Fibroblast of lung (primary cell): ENCODE data around the gene ERLIN1. TPM values are rescaled to one million over a fixed set of nuclear protein-coding genes. Genes with fewer than 3 reads are reported as not detected.

Source experiments
- DNase-seq, 2 donors: peaks; one replicate each; pipeline versions ENCODE4 v3.0.0 to v3.0.0-alpha.2; 2010; ENCODE audit warnings: low read depth in 2 of 2
- H2AFZ ChIP-seq: 2 replicates; pipeline ENCODE4 v1.5.1; 2012; ENCODE audit warnings: low read length, control low read depth, inconsistent platforms
- H3K27ac ChIP-seq: 2 replicates; pipeline ENCODE4 v1.5.1; 2011; ENCODE audit warnings: low read length, control low read depth; ENCODE audit not compliant: insufficient read depth
- H3K27me3 ChIP-seq: 2 replicates; pipeline ENCODE4 v1.5.1; 2011; ENCODE audit warnings: mild to moderate bottlenecking, low read length; ENCODE audit not compliant: control insufficient read depth, insufficient read depth
- H3K36me3 ChIP-seq: 2 replicates; pipeline ENCODE4 v1.5.1; 2011; ENCODE audit warnings: low read length; ENCODE audit not compliant: control insufficient read depth, insufficient read depth
- H3K4me1 ChIP-seq: 2 replicates; pipeline ENCODE4 v1.5.1; 2011; ENCODE audit warnings: low read length; ENCODE audit not compliant: control insufficient read depth, insufficient read depth; ENCODE audit errors: extremely low read depth
- H3K4me2 ChIP-seq: 2 replicates; pipeline ENCODE4 v1.5.1; 2011; ENCODE audit warnings: low read length, control low read depth; ENCODE audit not compliant: insufficient read depth; ENCODE audit errors: extremely low read depth
- H3K4me3 ChIP-seq, 4 experiments: fragments of 200-600 bp in 1 of 4; sonication (generic) in 1 of 4; replicated peaks in 1 of 4; 2 replicates each; pipeline ENCODE4 v1.5.1; 2011 to 2016; ENCODE audit warnings: low read length in 4 of 4, low read depth in 3 of 4, mild to moderate bottlenecking in 3 of 4, control low read depth in 2 of 4, inconsistent platforms in 1 of 4, mixed read lengths in 1 of 4; ENCODE audit not compliant: insufficient read depth in 1 of 4; ENCODE audit errors: control extremely low read depth in 1 of 4
- H3K79me2 ChIP-seq: 2 replicates; pipeline ENCODE4 v1.5.1; 2012; ENCODE audit warnings: mild to moderate bottlenecking, low read length, inconsistent platforms; ENCODE audit not compliant: control insufficient read depth, insufficient read depth
- H3K9ac ChIP-seq: 2 replicates; pipeline ENCODE4 v1.5.1; 2011; ENCODE audit warnings: mild to moderate bottlenecking, low read length, control low read depth; ENCODE audit not compliant: insufficient read depth
- H3K9me3 ChIP-seq: 2 replicates; pipeline ENCODE4 v1.5.1; 2012; ENCODE audit warnings: low read depth, low read length; ENCODE audit not compliant: control insufficient read depth, insufficient read depth
- H4K20me1 ChIP-seq: 2 replicates; pipeline ENCODE4 v1.5.1; 2011; ENCODE audit warnings: low read length; ENCODE audit not compliant: control insufficient read depth, insufficient read depth; ENCODE audit errors: extremely low read depth
- EZH2 ChIP-seq: IDR thresholded peaks from 2 replicates; pipeline ENCODE4 v1.5.1; 2012; ENCODE audit warnings: low read length, control low read depth, mild to moderate bottlenecking; ENCODE audit errors: missing control alignments
- polyA plus RNA-seq, 2 donors: library from polyadenylated mRNA; depleted of rRNA in 1 of 2; stranded (reverse) in 1 of 2; unstranded in 1 of 2; fragments of >200 nt; gene quantifications; 2 replicates each; pipeline ENCODE4 v1.2.1, GENCODE V29; 2011 to 2012; ENCODE audit warnings: missing spikeins in 1 of 2
- total RNA-seq: library from RNA; depleted of rRNA; stranded (reverse); fragments of >200 nt; gene quantifications from 2 replicates; pipeline ENCODE4 v1.2.1, GENCODE V29; 2014
- TF ChIP-seq, protein P1 (sequence below), 2 donors: IDR thresholded peaks in 1 of 2; conservative IDR thresholded peaks in 1 of 2; 1 replicate in 1 of 2; 2 replicates in 1 of 2; pipeline ENCODE4 v1.5.1; 2011 to 2012; ENCODE audit warnings: low read length in 2 of 2, control low read depth in 1 of 2, inconsistent platforms in 1 of 2, low read depth in 1 of 2, mild to moderate bottlenecking in 1 of 2

The ERLIN1 gene
- total and polyA plus RNA-seq, 2 donors (not counting 1 experiment from before 2014, with no cell fraction given): 52.8 to 74.7 TPM

DNA sequence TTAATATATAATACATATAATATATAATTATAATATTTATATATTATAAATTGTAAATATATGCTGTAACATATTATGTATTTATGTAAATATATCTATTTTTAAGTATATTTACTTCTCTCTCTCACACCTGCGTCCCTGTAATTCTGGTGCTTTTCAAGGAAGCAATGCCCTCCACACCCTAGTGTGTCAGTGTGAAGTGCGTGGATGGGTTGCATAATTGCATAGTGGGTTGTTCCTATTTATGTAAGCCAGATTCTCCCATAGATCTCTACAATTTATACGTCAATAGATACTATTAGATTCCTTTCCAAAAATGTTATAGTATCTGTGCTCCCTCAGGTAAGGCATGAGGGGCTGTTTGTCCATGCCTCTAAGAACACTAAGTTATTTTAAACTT lies 54.3 kb downstream of the ERLIN1 start:
- no peaks in the 10 kb centered on the region for H3K4me1 ChIP-seq

DNA sequence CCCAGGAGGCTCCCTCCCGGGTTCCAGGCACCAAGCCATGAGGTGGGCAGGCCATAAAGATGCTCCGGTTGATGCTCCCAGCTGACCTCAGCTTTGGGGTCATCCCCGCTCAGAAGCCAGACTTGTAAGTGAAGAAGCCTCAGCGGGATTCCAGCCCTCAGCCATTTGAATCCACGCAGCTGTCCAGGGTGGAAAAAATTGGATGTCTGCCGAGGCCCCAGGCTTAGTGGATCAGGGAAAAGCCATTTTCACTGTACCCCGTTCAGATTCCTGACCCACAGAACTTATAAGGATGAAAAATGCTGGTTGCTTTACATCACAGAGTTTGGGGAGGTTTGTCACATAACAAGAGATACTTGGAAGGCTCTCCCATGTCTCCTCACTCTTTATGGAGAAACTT lies 55.0 kb downstream of the ERLIN1 start:
- Histone ChIP-seq H3K27ac (no peak overlapping the region), H2AFZ (no peak overlapping the region), H3K4me3 (no peak overlapping the region), H3K27me3 (peaks cover 2% of the 10 kb centered on the region), H3K4me2 (no peak overlapping the region), H4K20me1 (no peaks in the 10 kb centered on the region), H3K4me1 (no peaks in the 10 kb centered on the region), H3K9me3 (no peaks in the 10 kb centered on the region), H3K9ac (no peak overlapping the region), H3K79me2 (no peaks in the 10 kb centered on the region), H3K36me3 (no peaks in the 10 kb centered on the region)
- TF ChIP-seq, protein P1, sequence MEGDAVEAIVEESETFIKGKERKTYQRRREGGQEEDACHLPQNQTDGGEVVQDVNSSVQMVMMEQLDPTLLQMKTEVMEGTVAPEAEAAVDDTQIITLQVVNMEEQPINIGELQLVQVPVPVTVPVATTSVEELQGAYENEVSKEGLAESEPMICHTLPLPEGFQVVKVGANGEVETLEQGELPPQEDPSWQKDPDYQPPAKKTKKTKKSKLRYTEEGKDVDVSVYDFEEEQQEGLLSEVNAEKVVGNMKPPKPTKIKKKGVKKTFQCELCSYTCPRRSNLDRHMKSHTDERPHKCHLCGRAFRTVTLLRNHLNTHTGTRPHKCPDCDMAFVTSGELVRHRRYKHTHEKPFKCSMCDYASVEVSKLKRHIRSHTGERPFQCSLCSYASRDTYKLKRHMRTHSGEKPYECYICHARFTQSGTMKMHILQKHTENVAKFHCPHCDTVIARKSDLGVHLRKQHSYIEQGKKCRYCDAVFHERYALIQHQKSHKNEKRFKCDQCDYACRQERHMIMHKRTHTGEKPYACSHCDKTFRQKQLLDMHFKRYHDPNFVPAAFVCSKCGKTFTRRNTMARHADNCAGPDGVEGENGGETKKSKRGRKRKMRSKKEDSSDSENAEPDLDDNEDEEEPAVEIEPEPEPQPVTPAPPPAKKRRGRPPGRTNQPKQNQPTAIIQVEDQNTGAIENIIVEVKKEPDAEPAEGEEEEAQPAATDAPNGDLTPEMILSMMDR (conservative IDR thresholded peaks at IDR 0.05 in 1 of 2, IDR thresholded peaks at IDR 0.05 in 1 of 2; ENCODE audit: low read depth in 1 of 2, low read length in 2 of 2): no peak
- TF ChIP-seq EZH2: no peak
- DNase-seq: no peak

More for the DNA sequence above, 54.3 kb downstream of the ERLIN1 start:
- H3K4me3 ChIP-seq: no peak overlapping the region
- DNase-seq: no peak
- no peak overlapping the region for H2AFZ ChIP-seq
- no peak overlapping the region for H3K4me2 ChIP-seq
- H3K79me2 ChIP-seq: no peaks in the 10 kb centered on the region
- H3K9me3 ChIP-seq: no peaks in the 10 kb centered on the region
- no peaks in the 10 kb centered on the region for H3K36me3 ChIP-seq
- no peak overlapping the region for H3K9ac ChIP-seq
- peaks cover 2% of the 10 kb centered on the region for H3K27me3 ChIP-seq
- no peaks in the 10 kb centered on the region for H4K20me1 ChIP-seq
- no peak for TF ChIP-seq EZH2
- TF ChIP-seq, protein P1 (conservative IDR thresholded peaks at IDR 0.05 in 1 of 2, IDR thresholded peaks at IDR 0.05 in 1 of 2; ENCODE audit: low read depth in 1 of 2, low read length in 2 of 2): no peak
- no peak overlapping the region for H3K27ac ChIP-seq

DNA sequence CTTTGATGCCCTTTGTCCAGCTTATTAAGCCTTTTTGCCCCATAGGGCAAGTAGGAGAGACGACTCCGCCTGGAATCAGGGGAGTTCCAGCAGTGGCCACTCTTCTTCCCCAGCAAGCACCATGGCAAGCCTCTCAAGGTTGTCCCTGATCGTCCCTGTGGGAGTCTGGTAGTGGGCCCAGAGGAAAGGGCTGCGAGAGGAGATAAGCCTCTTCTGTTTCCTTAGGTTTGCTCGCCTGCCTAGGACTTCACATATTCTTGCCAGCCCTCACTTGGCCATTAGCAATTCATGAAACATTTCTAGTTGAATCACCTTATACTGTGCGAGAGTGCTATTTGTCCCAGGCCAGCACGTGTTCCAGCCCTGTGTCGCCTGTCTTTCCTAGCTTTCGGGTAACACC lies 56.4 kb downstream of the ERLIN1 start:
- H3K27ac ChIP-seq: no peak overlapping the region
- H3K79me2 ChIP-seq: no peaks in the 10 kb centered on the region
- no peaks in the 10 kb centered on the region for H3K4me1 ChIP-seq
- no peak for DNase-seq
- no peaks in the 10 kb centered on the region for H4K20me1 ChIP-seq
- H3K9ac ChIP-seq: no peak overlapping the region
- TF ChIP-seq, protein P1 (conservative IDR thresholded peaks at IDR 0.05 in 1 of 2, IDR thresholded peaks at IDR 0.05 in 1 of 2; ENCODE audit: low read depth in 1 of 2, low read length in 2 of 2): no peak
- TF ChIP-seq EZH2: no peak
- H3K4me2 ChIP-seq: no peak overlapping the region
- no peaks in the 10 kb centered on the region for H3K9me3 ChIP-seq
- no peak overlapping the region for H3K4me3 ChIP-seq
- no peaks in the 10 kb centered on the region for H3K36me3 ChIP-seq
- H3K27me3 ChIP-seq: peaks cover 2% of the 10 kb centered on the region
- H2AFZ ChIP-seq: no peak overlapping the region
